HG03432 (cell line): ENCODE results near the gene CEACAM3.
"Not testable (repeated sequence)": the region's sequence is repeated elsewhere in the genome, so short reads cannot be mapped to it uniquely, and the experiment has no call there.

ENCODE experiments used
- ATAC-seq: cut with Tn5 transposase; IDR thresholded peaks from one replicate; pipeline ENCODE4 v1.9.1; 2021; ENCODE audit warnings: mild to moderate bottlenecking, moderate library complexity; ENCODE audit not compliant: unreplicated experiment

CEACAM3 gene

DNA sequence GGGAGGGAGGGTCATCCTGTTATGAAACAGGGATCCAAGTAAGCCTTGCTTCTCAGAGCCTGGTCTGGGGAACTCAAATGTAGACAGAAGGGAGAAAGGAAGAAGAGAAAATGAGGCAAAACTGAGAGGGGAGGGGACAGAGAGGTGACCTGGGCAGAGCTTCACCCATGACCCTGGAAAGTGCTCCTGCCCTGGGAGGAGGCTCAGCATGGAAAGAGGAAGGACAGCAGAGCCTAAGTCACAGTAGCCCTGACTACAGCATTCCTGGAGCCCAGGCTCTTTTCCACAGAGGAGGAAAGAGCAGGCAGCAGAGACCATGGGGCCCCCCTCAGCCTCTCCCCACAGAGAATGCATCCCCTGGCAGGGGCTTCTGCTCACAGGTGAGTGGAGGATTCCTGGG lies at the start of gene CEACAM3:
Gene CEACAM3, plus strand, starts transcription at position 226 of the 400 bp plus-strand sequence. Its CDS starts 91 bp downstream, at position 317.
- no peak for ATAC-seq

DNA sequence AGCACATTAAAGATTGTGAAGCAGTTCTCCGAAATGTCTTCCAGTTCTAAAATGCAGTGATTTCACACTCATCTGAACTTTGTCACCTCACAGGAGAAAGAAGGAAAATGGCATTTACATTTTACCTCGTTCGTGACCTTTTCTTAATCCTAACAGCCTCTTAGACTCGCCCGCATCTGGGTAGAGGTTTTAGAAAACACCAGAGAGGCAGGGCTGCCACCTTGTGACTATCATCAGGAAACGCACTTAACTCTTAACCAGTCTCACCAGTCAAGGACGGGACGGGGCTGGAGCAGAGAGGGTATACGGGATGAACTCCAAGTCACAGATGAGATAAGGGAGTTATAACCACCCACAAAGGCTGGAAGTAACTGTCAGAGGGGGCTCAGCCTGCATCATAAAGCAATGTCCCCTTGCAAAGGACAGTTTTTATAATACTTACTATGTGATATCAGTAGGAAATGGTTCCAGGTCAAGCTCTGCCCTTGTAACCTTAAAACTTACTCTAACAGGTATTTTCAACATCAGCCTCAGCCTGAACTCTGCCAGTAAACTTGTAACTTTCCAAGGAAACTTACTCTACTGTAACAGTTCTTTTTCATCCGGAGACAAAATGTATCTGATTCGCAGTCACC lies 49.7 kb upstream of the CEACAM3 start:
- ATAC-seq = no peak

DNA sequence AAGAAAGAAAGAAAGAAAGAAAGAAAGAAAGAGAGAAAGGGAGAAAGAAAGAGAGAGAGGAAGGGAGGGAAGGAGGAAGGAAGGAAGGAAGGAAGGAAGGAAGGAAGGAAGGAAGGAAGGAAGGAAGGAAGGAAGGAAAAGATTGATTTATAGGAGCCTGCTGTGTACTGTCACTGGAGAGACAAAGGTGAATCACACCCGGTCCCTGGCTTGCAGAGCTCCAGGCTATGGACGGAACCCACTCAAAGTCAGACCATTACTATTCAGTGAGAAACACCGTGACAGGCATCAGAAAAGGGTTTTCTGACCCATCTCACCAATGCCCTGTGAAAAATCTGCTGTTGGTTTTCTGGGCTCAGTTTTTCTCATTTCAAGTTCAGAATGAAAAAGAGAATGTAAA lies 48.4 kb upstream of the CEACAM3 start:
- no peak for ATAC-seq

DNA sequence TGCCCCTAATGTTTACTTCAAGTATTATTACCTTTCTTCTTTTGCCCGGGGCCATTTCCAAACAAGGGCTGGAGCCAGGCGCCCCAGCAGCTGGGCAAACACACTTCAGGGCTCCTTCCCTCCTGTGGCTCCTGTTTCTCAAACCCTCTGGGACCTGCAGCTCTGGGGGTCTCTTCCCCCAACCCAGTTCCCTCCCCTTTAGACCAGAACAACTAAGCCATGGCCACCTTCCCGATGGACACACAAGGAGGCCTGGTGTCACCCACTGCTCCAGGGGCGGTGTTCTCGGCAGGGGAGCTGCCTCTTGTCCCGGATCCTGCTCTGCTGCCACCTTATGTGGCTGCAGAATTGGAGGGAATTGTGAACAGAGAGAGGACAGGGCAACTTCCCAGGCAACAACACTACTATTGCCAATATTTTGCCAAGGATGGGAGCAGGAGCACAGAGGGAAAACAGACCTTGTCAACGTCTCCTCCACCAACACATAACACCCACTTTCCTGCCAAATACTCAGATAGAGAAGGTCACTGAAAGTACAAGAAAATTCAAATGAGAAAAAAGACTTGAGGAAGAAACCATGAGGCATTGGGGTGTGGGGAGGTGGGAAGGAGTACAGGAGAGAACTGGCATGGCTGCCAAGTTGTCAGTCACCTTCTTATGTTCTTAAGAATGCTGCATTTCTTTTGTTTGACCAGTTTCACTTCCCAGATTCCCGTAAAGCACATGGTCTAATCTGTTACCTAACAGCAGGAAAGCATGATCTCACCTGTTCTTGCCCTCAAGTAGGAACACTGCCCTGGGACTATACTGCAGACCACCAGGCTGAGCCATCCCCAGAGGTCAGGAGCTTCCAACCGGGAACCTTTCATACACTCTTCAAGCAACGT lies 45.9 kb upstream of the CEACAM3 start:
- ATAC-seq = not testable (repeated sequence)

DNA sequence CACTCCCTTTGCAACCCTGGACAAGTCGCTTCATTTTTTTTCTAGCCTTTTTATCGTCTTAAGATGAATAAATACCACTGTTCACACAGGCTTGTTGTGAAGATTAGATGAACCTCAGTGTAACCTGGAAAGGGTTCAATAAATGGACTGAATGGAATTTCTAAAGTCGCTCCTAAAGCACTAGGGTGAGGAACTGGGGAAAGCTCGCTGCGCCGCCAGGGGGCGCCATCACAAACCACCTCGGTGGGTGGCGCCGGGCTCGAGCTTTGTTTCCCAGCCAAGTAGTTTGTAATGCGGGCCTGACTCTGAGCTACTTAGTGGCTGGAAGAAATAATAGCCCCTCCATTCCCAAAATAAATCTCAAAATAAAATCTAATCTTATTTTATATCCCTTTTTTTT lies 43.2 kb upstream of the CEACAM3 start:
- ATAC-seq = no peak

DNA sequence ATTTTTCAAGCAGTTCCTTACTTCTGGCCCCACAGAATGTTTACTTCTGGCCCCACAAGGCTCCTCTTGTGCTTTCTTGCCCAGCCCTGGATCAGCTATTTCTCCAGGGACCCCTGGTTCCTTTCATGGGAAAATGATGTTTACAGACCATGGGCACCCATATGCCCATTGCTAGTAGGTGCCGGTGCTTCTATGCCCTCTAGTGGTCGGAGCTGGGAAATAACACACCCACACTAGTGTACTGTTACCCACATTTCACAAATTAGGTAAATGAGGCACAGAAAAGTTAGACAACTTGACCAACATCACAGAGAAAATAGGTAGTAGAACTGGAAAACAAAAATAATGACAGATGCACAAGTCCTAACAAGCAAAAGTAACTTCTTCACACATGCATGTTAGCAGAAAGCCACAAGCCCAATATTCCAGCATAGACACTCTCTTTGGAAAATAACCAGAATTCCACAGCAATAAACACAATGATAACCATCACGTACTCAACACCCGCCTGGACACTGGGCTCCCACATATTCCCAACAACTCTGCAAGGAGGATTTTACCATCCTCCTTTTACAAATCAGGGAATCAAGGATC lies 42.4 kb upstream of the CEACAM3 start:
- no peak for ATAC-seq

DNA sequence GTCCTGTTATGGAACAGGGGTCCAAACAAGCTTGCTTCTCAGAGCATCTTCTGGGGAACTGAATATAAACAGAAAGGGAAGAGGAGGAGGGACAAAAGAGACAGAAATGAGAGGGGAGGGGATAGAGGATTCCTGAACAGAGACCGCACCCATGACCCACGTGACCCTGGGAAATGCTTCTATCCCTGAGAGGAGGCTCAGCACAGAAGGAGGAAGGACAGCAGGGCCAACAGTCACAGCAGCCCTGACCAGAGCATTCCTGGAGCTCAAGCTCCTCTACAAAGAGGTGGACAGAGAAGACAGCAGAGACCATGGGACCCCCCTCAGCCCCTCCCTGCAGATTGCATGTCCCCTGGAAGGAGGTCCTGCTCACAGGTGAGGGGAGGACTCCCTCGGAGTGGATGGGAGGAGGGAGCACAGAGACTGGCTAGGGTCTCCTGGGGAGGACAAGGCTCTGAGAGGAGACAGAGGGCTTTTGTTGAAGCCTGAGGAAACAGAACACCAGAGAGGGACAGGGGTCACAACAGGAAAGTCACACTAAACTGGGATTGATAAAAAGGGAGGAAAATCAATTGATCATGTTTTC lies 41.0 kb upstream of the CEACAM3 start, which contains the start of gene CEACAM6:
Gene CEACAM6, plus strand, starts transcription at position 203 of the 586 bp plus-strand sequence. Its CDS starts 109 bp downstream, at position 312.
- no peak for ATAC-seq

DNA sequence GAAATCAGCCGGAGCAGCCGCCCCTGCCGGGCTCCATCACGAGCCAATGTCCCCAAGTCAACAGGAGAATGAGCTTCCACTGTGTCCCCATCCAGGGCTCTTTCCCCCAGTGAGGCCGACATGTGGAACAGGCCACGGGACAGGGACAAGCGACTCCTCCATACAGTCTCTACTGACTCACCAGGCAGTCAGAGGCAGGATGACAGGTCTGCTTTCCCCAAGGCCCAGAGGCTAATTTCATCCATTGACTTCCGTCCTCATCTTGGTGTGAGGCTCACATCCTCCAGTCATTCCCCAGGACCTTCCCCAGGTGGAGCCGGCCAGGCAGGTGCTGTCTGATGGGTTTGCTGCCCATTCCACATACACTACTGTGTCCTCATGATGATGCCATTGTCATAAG lies 37.5 kb upstream of the CEACAM3 start:
- ATAC-seq = no peak

DNA sequence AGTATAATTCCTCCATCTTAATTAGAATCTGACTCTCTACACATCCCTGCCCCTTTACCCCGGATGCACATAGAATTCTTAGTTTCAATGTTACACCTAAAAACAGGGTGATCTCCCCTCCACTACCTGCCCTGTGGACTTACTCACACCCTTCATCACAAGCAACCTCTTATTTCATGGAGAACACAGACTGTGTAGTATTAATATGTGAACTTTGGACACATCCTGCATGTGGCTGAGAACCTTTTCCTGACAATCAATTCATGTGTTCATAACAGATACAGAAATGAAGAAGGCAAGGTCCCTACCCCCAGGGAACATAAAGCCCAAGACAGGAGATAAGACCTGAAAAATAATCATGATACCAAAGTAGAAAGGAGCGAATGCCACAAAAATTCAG lies 29.3 kb upstream of the CEACAM3 start:
- ATAC-seq = no peak

DNA sequence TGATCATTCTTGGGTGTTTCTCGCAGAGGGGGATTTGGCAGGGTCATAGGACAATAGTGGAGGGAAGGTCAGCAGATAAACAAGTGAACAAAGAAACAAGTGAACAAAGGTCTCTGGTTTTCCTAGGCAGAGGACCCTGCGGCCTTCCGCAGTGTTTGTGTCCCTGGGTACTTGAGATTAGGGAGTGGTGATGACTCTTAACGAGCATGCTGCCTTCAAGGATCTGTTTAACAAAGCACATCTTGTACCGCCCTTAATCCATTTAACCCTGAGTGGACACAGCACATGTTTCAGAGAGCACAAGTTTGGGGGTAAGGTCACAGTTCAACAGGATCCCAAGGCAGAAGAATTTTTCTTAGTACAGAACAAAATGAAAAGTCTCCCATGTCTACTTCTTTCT lies 28.3 kb upstream of the CEACAM3 start:
- not testable (repeated sequence) for ATAC-seq

DNA sequence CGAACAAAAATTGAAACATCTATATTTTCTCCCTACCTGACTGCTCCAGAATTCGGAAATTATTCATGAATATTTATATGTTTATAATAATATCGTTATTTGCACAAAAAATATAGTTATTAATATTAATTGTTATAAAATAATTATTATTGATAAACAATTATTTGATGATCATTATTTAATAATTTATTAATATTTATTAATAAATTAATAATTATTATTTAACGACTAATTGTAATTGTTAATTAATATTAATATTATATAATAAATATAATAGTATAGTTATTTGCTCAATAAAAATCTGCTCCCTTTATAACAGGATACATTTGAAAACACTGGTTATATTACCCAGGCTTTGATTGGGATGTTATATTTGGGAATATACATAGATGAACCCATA lies 26.8 kb upstream of the CEACAM3 start:
- ATAC-seq = no peak

DNA sequence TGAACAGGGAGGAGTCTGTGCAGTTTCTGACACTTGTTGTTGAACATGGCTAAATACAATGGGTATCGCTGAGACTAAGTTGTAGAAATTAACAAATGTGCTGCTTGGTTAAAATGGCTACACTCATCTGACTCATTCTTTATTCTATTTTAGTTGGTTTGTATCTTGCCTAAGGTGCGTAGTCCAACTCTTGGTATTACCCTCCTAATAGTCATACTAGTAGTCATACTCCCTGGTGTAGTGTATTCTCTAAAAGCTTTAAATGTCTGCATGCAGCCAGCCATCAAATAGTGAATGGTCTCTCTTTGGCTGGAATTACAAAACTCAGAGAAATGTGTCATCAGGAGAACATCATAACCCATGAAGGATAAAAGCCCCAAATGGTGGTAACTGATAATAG lies 25.0 kb upstream of the CEACAM3 start:
- no peak for ATAC-seq

DNA sequence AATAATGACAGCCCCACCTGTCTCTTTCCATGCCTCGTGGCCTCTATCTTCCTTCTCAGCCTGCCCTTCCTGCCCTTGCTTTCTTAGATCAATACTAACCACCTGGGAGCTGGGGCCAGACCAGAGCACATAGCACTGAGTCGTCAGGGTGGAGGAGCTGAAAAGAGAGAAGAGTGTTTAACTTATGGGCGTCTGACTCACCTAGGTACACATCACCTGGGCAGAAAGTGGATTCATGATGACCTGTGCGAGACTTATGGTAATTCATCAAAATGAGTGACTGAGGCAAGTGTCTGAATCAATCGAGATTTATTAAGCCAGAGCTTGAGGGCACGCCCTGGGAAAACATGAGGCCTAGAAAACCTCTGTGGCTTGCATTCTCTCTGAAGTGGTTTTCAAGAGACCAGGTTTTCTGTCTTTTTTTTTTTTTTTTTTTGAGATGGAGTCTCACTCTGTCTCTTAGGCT lies 21.8 kb upstream of the CEACAM3 start:
- no peak for ATAC-seq

DNA sequence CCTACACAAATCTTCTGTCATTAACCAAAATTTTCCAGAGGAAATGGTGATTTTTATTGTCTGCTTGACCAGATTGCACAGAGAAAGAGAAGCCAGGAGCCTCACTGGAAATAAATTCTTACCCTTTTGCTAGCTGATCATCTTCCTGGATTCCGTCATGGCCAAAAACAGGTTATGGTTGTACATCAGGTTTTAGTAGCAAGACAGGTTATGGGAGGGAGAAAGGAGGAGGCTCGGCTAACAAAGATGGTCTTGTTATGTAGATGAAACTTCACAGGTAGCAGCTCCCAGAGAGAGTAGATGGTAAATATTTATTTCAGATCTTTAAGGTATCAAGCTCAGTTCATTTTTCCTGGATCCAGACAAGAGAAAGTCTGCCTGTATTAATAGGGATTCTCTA lies 19.7 kb upstream of the CEACAM3 start:
- no peak for ATAC-seq

DNA sequence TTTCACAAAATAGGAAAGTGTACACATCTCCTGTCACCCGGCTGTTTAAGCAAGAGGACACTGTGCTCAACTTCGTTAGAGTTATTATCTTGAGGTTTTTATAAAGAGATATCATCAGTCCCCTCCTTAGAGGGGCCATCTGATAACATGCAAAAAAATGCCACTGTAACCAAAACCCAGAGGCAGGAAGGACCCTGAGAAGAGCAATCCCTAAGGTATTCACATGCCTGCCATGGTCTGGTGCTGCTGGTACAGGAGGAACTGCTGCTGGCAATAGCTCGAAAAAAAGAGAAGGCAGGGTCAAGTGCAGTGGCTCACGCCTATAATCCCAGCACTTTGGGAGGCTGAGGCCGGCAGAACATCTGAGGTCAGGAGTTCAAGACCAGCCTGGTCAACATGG lies 12.8 kb upstream of the CEACAM3 start:
- no peak for ATAC-seq

DNA sequence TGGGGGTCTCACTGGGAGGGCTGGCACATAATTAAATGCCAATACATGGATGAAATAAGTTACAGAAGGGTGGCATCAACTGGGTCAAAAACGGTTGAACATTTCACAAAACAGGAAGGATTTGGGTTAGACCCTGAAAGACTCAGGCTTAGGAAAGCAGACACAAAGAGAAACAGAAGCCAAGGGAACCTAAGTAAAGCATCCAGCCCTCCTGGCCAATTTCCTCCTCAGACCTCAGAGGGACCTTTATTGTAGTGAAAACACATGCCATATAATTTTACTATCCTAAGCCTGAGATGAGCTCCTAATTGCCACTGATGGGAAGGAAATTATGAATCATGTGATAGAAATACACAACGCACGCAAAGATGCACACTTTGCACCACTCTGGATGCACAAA lies 12.1 kb upstream of the CEACAM3 start:
- no peak for ATAC-seq

DNA sequence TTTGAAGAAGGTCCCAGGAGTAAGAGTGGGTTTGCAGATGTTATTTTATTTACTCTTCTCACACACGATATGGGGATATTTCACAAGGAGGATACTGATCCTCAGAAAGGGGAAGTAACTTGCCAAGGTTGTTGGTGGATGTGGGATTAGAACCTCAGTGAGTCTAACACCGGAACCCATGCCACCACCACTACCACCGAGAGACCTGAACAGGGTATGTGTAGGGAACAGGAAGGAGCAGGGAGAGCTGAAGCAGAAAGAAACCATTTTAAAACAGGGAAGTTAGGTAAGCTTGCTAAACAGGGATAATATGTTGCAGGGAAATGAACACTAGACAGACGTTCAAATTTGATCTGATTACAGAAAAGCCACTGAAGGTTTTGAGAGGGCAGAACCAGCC lies 11.6 kb upstream of the CEACAM3 start:
- ATAC-seq = no peak

DNA sequence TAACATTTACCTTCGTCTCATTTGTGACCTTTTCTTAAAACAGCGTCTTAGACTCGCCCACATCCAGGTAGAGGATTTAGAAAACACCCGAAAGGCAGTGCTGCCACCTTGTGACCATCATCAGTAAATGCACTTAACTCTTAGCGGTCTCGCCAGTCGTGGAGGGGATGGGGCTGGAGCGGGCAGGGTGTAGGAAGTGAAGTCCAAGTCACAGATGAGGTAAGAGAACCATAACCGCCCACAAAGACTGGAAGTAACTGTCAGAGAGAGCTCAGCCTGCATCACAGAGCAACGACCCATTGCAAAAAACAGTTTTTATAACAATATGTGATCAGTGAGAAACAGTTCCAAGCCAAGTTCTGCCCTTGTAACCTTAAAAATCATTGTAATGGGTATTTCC lies 10.7 kb upstream of the CEACAM3 start:
- peak; percentile 44 for ATAC-seq

DNA sequence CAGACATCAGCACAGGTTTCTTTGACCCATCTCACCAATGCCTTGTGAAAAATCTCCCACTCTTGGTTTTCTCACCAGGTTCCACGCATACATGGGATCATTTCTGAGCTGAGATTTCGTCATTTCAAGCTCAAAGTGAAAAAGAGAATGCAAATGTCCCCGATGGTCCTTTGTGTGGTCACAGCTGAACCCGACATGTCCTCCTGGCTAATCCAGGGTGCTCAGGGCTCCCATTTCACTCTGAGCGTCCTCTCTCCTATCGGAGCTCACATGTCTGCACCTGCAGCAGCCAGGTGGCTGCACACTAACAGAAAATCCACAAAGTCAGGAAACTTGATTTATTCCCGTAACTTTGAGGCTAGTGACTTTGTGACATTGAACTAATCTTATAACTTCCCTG lies 9.3 kb upstream of the CEACAM3 start:
- ATAC-seq = no peak

DNA sequence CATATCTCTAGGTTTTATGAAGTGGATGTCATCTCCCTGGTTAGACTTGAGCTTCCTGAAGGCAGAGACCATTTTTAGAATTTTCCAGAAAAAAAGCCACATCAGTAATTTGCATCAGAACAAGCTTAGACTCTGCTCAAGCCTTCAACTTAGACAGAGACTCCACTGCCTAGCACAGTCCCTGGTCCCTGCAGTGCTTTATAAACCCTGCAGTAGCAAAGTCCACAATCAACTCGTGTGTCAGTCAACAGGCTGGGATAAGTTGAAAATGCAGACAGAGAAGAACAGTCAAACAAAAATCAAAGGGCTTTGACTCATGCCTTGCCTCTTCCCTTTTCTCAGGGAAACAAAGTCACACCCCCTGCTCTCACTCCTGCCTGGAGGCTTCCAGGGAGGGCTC lies 7.9 kb upstream of the CEACAM3 start:
- not testable (repeated sequence) for ATAC-seq

DNA sequence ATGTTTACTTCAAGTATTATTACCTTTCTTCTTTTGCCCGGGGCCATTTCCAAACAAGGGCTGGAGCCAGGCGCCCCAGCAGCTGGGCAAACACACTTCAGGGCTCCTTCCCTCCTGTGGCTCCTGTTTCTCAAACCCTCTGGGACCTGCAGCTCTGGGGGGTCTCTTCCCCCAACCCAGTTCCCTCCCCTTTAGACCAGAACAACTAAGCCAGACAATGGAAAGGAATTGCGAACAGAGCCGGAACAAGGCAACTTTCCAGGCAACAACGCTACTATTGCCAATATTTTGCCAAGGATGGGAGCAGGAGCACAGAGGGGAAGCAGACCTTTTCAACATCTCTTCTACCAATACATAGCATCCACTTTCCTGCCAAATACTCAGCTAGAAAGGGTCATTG lies 7.3 kb upstream of the CEACAM3 start:
- ATAC-seq = not testable (repeated sequence)
